ENCODE measurements around the gene ALDH1B1. TPM values are rescaled to one million over a fixed set of nuclear protein-coding genes. Genes with fewer than 3 reads are reported as not detected.

Gene ALDH1B1
- total RNA-seq, 4 donors from 2014 or later, result 2.2 to 4.3 (median 3.4) TPM

DNA sequence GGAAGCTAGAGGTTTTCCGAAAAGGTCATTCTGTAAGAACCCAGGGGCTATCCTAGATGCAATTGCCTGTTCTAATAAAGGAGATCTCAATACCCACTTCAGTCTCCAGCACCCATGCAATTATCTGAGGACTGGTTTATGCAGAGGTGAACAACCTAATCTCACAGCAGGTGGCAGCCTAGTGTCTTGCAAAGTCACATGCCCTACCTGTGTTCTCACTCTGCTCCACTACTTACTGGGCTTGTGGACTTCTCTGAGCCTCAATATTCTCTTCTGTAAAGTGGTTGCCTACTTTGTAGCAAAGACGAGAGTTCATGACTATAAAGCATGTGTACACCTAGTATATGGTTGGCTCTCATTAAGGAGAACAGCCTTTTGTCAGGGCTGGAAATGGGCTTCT, 21.0 kb upstream of the ALDH1B1 start:
- DNase-seq (ENCODE audit: low spot score in 2 of 2), result peak in 1 of 2 donors; percentile 17
- TF ChIP-seq EP300 (IDR thresholded peaks at IDR 0.05), result no peak
- TF ChIP-seq POLR2A (IDR thresholded peaks at IDR 0.05), result no peak
- TF ChIP-seq POLR2AphosphoS5 (IDR thresholded peaks at IDR 0.05), result no peak
- TF ChIP-seq, protein P1, sequence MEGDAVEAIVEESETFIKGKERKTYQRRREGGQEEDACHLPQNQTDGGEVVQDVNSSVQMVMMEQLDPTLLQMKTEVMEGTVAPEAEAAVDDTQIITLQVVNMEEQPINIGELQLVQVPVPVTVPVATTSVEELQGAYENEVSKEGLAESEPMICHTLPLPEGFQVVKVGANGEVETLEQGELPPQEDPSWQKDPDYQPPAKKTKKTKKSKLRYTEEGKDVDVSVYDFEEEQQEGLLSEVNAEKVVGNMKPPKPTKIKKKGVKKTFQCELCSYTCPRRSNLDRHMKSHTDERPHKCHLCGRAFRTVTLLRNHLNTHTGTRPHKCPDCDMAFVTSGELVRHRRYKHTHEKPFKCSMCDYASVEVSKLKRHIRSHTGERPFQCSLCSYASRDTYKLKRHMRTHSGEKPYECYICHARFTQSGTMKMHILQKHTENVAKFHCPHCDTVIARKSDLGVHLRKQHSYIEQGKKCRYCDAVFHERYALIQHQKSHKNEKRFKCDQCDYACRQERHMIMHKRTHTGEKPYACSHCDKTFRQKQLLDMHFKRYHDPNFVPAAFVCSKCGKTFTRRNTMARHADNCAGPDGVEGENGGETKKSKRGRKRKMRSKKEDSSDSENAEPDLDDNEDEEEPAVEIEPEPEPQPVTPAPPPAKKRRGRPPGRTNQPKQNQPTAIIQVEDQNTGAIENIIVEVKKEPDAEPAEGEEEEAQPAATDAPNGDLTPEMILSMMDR (IDR thresholded peaks at IDR 0.05), result peak in 1 of 2 donors; percentile 8
- H3K4me1 ChIP-seq, result no peaks in the 10 kb centered on the region
- H3K9me3 ChIP-seq, result no peaks in the 10 kb centered on the region
- no peak overlapping the region for H3K4me3 ChIP-seq
- WGBS, result 87% methylated on average over 2 of the region's 2 CpGs
- H3K27ac ChIP-seq, result no peak overlapping the region
- H3K36me3 ChIP-seq, result no peaks in the 10 kb centered on the region
- no peaks in the 10 kb centered on the region for H3K27me3 ChIP-seq

DNA sequence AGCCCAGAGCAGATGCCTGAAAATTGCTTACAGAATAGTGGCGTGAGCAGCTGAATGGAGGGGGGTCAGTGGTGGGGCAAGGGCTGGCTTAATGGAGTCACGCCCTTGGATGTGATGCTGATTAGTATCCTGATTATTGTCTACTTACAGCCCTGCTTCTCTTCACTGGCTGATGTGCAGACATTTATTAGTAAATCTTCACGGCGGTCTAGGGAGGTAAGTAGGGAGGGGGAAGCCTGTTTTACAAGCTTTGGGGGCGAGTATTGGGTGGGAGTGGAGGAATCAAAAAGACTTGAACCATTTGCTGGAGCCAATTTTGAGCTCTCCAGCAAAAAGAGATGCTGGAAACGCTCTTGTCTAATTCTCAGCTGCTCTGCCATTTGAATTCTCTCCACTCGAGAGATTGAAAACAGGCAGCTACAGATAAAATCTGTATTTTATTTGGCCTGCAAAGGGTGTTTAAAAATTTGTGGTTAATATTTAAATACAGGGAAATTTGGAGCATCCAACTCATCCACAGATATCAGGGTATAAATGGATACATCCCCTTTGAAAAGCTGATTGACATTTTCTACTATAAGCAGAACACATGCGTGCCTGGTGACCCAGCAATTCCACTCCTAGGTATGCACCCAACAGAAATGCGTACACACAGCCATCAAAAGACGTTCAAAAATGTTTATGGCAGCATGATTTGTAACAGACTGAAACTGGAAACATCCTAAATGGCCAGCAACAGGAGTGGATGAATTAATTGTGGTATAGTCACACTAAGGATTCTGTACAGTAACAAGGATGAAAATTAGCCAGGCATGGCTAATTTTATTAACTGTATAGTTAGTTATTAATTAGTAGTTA, 19.5 kb upstream of the ALDH1B1 start:
- no peaks in the 10 kb centered on the region for H3K4me1 ChIP-seq
- H3K27me3 ChIP-seq, result no peaks in the 10 kb centered on the region
- no peak overlapping the region for H3K4me3 ChIP-seq
- TF ChIP-seq POLR2A (IDR thresholded peaks at IDR 0.05) (no peak), POLR2AphosphoS5 (IDR thresholded peaks at IDR 0.05) (no peak)
- 54% methylated on average over 10 of the region's 10 CpGs for WGBS
- no peaks in the 10 kb centered on the region for H3K36me3 ChIP-seq
- no peaks in the 10 kb centered on the region for H3K9me3 ChIP-seq
- no peak overlapping the region for H3K27ac ChIP-seq
- peak in 1 of 2 donors; percentile 41 for DNase-seq (ENCODE audit: low spot score in 2 of 2)

- Histone ChIP-seq H3K36me3 (no peaks in the 10 kb centered on the region), H3K9me3 (no peaks in the 10 kb centered on the region), H3K27ac (no peak overlapping the region), H3K27me3 (no peaks in the 10 kb centered on the region), H3K4me1 (no peaks in the 10 kb centered on the region), H3K4me3 (no peak overlapping the region)
- no peak for DNase-seq (ENCODE audit: low spot score in 2 of 2)
- TF ChIP-seq POLR2A (IDR thresholded peaks at IDR 0.05) (no peak), EP300 (IDR thresholded peaks at IDR 0.05) (no peak), POLR2AphosphoS5 (IDR thresholded peaks at IDR 0.05) (no peak)
- TF ChIP-seq, protein P1 (IDR thresholded peaks at IDR 0.05), result no peak
- WGBS, result 75% methylated on average over 3 of the region's 3 CpGs
These were observed 18.8 kb upstream of the ALDH1B1 start for GRCh38 chr9:38373679-38374078.

GRCh38 chr9:38374847-38375571, 17.5 kb upstream of the ALDH1B1 start:
- TF ChIP-seq POLR2AphosphoS5 (IDR thresholded peaks at IDR 0.05) (no peak), EP300 (IDR thresholded peaks at IDR 0.05) (no peak), POLR2A (IDR thresholded peaks at IDR 0.05) (no peak)
- TF ChIP-seq, protein P1 (IDR thresholded peaks at IDR 0.05), result no peak
- peak; percentile 18 to 32 for DNase-seq (ENCODE audit: low spot score in 2 of 2)
- Histone ChIP-seq H3K27me3 (no peaks in the 10 kb centered on the region), H3K36me3 (no peaks in the 10 kb centered on the region), H3K4me3 (no peak overlapping the region), H3K27ac (no peak overlapping the region), H3K9me3 (no peaks in the 10 kb centered on the region), H3K4me1 (no peaks in the 10 kb centered on the region)
- 77% methylated on average over 5 of the region's 5 CpGs for WGBS

- Histone ChIP-seq H3K27ac (no peak overlapping the region), H3K27me3 (no peaks in the 10 kb centered on the region), H3K4me3 (no peak overlapping the region), H3K4me1 (no peaks in the 10 kb centered on the region), H3K36me3 (no peaks in the 10 kb centered on the region), H3K9me3 (no peaks in the 10 kb centered on the region)
- WGBS, result 86% methylated on average over 10 of the region's 10 CpGs
- peak; percentile 25 to 72 for DNase-seq (ENCODE audit: low spot score in 2 of 2)
- TF ChIP-seq, protein P1 (IDR thresholded peaks at IDR 0.05), result no peak
- no peak for TF ChIP-seq POLR2AphosphoS5 (IDR thresholded peaks at IDR 0.05)
These were observed 16.9 kb upstream of the ALDH1B1 start for GRCh38 chr9:38375572-38375963.

All from suprapubic skin (tissue), 4 donors.